HEK293 (cell line): ENCODE measurements around the gene UGT3A1.

Experiments
- CTCF ChIA-PET: fragments of 350-600 bp; formaldehyde crosslinking; extraction: SDS; loops from one replicate; lab custom pipeline; 2021; ENCODE audit warnings: antibody characterized with exemption; lab: Yijun Ruan, JAX
- POLR2A ChIA-PET: fragments of 300-600 bp; formaldehyde crosslinking; extraction: SDS; loops from one replicate; lab custom pipeline; 2020; ENCODE audit warnings: antibody characterized with exemption, inconsistent platforms; lab: Yijun Ruan, JAX
- H3K27ac ChIP-seq: fragments of 200-500 bp; sonication (Bioruptor generic); 2 replicates; pipeline ENCODE4 v1.5.1; 2014; ENCODE audit warnings: low read depth, low read length, control low read depth, inconsistent platforms; ENCODE audit errors: extremely low read depth
- H3K36me3 ChIP-seq, 2 experiments: fragments of 200-500 bp in 1 of 2; sonication (Bioruptor generic) in 1 of 2; 1 replicate in 1 of 2; 2 replicates in 1 of 2; pipeline ENCODE4 v1.5.1; 2014 to 2017; ENCODE audit warnings: inconsistent platforms in 2 of 2, low read length in 2 of 2; ENCODE audit not compliant: control insufficient read depth in 2 of 2, insufficient read depth in 1 of 2
- H3K4me1 ChIP-seq: fragments of 200-500 bp; sonication (Bioruptor generic); 2 replicates; pipeline ENCODE4 v1.5.1; 2014; ENCODE audit warnings: mild to moderate bottlenecking, low read length, inconsistent platforms; ENCODE audit not compliant: control insufficient read depth, insufficient read depth
- H3K4me3 ChIP-seq: 2 replicates; pipeline ENCODE4 v1.5.1; 2011; ENCODE audit warnings: low read depth, mild to moderate bottlenecking, control low read depth, low read length, moderate library complexity
- H3K9me3 ChIP-seq: fragments of 200-500 bp; sonication (Bioruptor generic); 2 replicates; pipeline ENCODE4 v1.5.1; 2014; ENCODE audit warnings: low read depth, low read length, inconsistent platforms; ENCODE audit not compliant: control insufficient read depth, insufficient read depth
- BCL11B ChIP-seq: fragments of 450-650 bp; formaldehyde crosslinking; IDR thresholded peaks from 2 replicates; pipeline ENCODE4 v1.5.1; 2016; ENCODE audit warnings: low read depth, missing biosample characterization, missing genetic modification characterization
- KLF7 ChIP-seq: fragments of 450-650 bp; formaldehyde crosslinking; IDR thresholded peaks from 2 replicates; pipeline ENCODE4 v1.5.1; 2016; ENCODE audit warnings: missing biosample characterization, missing genetic modification characterization, borderline replicate concordance
- MEIS1 ChIP-seq: sonication (generic); formaldehyde crosslinking; IDR thresholded peaks from 2 replicates; pipeline ENCODE4 v1.8.1; 2022; ENCODE audit warnings: missing genetic modification reagents, mild to moderate bottlenecking, borderline replicate concordance
- ZIC2 ChIP-seq: fragments of 450-650 bp; formaldehyde crosslinking; IDR thresholded peaks from 2 replicates; pipeline ENCODE4 v1.5.1; 2016; ENCODE audit warnings: missing biosample characterization, missing genetic modification characterization
- ZNF112 ChIP-seq: fragments of 450-650 bp; formaldehyde crosslinking; IDR thresholded peaks from 2 replicates; pipeline ENCODE4 v1.5.0; 2017; ENCODE audit warnings: missing biosample characterization, missing genetic modification characterization
- ZNF140 ChIP-seq: fragments of 450-650 bp; formaldehyde crosslinking; IDR thresholded peaks from 2 replicates; pipeline ENCODE4 v1.5.1; 2016; ENCODE audit warnings: missing biosample characterization, missing genetic modification characterization
- ZNF223 ChIP-seq: fragments of 450-650 bp; formaldehyde crosslinking; IDR thresholded peaks from 2 replicates; pipeline ENCODE4 v1.5.1; 2016; ENCODE audit warnings: missing biosample characterization, missing genetic modification characterization
- ZNF248 ChIP-seq: fragments of 450-650 bp; formaldehyde crosslinking; IDR thresholded peaks from 2 replicates; pipeline ENCODE4 v1.5.1; 2017; ENCODE audit warnings: missing biosample characterization, missing genetic modification characterization
- ZNF274 ChIP-seq, 2 experiments: fragments of 200-500 bp in 1 of 2; fragments of 450-650 bp in 1 of 2; sonication (Bioruptor generic) in 1 of 2; formaldehyde crosslinking in 1 of 2; IDR thresholded peaks; 2 replicates each; pipeline versions ENCODE4 v1.5.1 to v1.6.1; 2014 to 2016; ENCODE audit warnings: borderline replicate concordance in 1 of 2, inconsistent platforms in 1 of 2, low read length in 1 of 2, missing biosample characterization in 1 of 2, missing genetic modification characterization in 1 of 2
- ZNF335 ChIP-seq: fragments of 450-650 bp; formaldehyde crosslinking; conservative IDR thresholded peaks from 2 replicates; pipeline ENCODE4 v1.5.1; 2016; ENCODE audit warnings: missing biosample characterization, missing genetic modification characterization
- ZNF366 ChIP-seq: fragments of 450-650 bp; formaldehyde crosslinking; conservative IDR thresholded peaks from 2 replicates; pipeline ENCODE4 v1.5.1; 2016; ENCODE audit warnings: missing biosample characterization, missing genetic modification characterization
- ZNF660 ChIP-seq: fragments of 450-650 bp; IDR thresholded peaks from 2 replicates; pipeline ENCODE4 v1.5.1; 2018; ENCODE audit warnings: missing biosample characterization, mild to moderate bottlenecking, missing genetic modification characterization
- ZNF670 ChIP-seq: fragments of 450-650 bp; formaldehyde crosslinking; IDR thresholded peaks from 2 replicates; pipeline ENCODE4 v1.5.1; 2016; ENCODE audit warnings: missing biosample characterization, missing genetic modification characterization, low read depth
- ZSCAN16 ChIP-seq: fragments of 450-650 bp; formaldehyde crosslinking; IDR thresholded peaks from 2 replicates; pipeline ENCODE4 v1.5.1; 2016; ENCODE audit warnings: missing biosample characterization, missing genetic modification characterization
- TF ChIP-seq, protein P1 (sequence below): fragments of 450-650 bp; formaldehyde crosslinking; IDR thresholded peaks from 2 replicates; pipeline ENCODE4 v1.5.1; 2016; ENCODE audit warnings: missing biosample characterization, missing genetic modification characterization
- TF ChIP-seq, protein P2 (sequence below): fragments of 450-650 bp; formaldehyde crosslinking; IDR thresholded peaks from 2 replicates; pipeline ENCODE4 v1.5.0; 2017; ENCODE audit warnings: missing biosample characterization, missing genetic modification characterization, borderline replicate concordance
- TF ChIP-seq, protein P3 (sequence below): fragments of 450-650 bp; formaldehyde crosslinking; IDR thresholded peaks from 2 replicates; pipeline ENCODE4 v1.5.1; 2016; ENCODE audit warnings: missing biosample characterization, missing genetic modification characterization, low read depth
- TF ChIP-seq, protein P4 (sequence below): fragments of 450-650 bp; formaldehyde crosslinking; IDR thresholded peaks from 2 replicates; pipeline ENCODE4 v1.5.1; 2016; ENCODE audit warnings: missing biosample characterization, missing genetic modification characterization

The UGT3A1 gene

DNA sequence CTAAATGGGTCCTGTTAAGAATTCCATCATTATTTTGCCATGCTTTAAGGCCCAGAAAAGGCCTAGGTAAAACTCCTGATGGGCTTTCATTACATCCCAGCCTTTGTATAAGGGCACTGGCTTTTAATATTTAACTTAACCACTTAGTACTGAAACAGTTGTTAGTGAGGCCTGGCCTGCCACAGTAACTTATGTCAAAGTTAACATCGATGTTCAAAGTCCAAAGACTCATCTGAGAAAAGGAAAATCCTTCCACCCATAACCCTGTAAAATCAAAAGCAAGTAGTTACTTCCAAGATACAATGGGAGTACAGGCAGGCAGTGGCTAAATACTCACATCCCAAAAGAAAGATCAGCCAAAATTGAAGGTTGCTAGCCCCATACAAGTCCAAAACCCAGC is 15.0 kb upstream of the UGT3A1 start:
- POLR2A ChIA-PET = no interaction called here
- H3K27ac ChIP-seq = no peak overlapping the region
- H3K4me1 ChIP-seq = no peaks in the 10 kb centered on the region
- TF ChIP-seq ZNF660 (tag by site-specific recombination) = no peak
- no peak for TF ChIP-seq ZNF140 (tag by site-specific recombination)
- TF ChIP-seq ZNF366 (tag by site-specific recombination) = no peak
- H3K36me3 ChIP-seq = no peaks in the 10 kb centered on the region
- H3K9me3 ChIP-seq = no peaks in the 10 kb centered on the region
- no peak overlapping the region for H3K4me3 ChIP-seq
- CTCF ChIA-PET = no interaction called here

DNA sequence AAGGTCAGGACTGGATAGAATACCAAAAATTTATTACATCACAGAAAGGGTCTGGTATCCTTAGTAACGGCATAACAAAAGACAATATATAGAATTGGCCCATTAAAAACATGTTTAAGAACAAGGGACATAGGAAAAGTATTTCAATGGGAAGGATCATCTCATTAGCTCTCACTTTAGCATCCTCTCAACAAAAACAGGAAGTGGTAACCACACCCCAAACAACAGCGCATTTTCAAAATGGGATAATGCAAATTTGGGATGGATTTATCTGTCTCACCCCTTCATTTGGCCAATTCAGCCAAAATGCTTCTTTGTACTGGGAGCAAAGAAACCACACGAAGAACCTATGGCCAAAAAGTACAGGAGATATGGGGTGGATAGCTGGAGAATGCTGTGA is 9.8 kb upstream of the UGT3A1 start:
- Histone ChIP-seq H3K4me3 (no peak overlapping the region), H3K9me3 (no peaks in the 10 kb centered on the region), H3K4me1 (no peaks in the 10 kb centered on the region), H3K36me3 (no peaks in the 10 kb centered on the region), H3K27ac (no peak overlapping the region)
- TF ChIP-seq ZSCAN16 (tag by site-specific recombination) (no peak), ZNF223 (no peak), ZNF112 (no peak), MEIS1 (CRISPR knock-in tag) (no peak), ZNF670 (no peak), ZNF248 (no peak), BCL11B (no peak), KLF7 (tag by site-specific recombination) (no peak), ZNF335 (no peak), ZNF274 (IDR thresholded peaks at IDR 0.05; ENCODE audit: low read length) (no peak), ZNF274 (tag by site-specific recombination; IDR thresholded peaks at IDR 0.05; ENCODE audit: borderline replicate concordance) (no peak), ZIC2 (no peak)
- TF ChIP-seq, protein P1, sequence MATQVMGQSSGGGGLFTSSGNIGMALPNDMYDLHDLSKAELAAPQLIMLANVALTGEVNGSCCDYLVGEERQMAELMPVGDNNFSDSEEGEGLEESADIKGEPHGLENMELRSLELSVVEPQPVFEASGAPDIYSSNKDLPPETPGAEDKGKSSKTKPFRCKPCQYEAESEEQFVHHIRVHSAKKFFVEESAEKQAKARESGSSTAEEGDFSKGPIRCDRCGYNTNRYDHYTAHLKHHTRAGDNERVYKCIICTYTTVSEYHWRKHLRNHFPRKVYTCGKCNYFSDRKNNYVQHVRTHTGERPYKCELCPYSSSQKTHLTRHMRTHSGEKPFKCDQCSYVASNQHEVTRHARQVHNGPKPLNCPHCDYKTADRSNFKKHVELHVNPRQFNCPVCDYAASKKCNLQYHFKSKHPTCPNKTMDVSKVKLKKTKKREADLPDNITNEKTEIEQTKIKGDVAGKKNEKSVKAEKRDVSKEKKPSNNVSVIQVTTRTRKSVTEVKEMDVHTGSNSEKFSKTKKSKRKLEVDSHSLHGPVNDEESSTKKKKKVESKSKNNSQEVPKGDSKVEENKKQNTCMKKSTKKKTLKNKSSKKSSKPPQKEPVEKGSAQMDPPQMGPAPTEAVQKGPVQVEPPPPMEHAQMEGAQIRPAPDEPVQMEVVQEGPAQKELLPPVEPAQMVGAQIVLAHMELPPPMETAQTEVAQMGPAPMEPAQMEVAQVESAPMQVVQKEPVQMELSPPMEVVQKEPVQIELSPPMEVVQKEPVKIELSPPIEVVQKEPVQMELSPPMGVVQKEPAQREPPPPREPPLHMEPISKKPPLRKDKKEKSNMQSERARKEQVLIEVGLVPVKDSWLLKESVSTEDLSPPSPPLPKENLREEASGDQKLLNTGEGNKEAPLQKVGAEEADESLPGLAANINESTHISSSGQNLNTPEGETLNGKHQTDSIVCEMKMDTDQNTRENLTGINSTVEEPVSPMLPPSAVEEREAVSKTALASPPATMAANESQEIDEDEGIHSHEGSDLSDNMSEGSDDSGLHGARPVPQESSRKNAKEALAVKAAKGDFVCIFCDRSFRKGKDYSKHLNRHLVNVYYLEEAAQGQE (tag by site-specific recombination) = no peak
- TF ChIP-seq, protein P2, sequence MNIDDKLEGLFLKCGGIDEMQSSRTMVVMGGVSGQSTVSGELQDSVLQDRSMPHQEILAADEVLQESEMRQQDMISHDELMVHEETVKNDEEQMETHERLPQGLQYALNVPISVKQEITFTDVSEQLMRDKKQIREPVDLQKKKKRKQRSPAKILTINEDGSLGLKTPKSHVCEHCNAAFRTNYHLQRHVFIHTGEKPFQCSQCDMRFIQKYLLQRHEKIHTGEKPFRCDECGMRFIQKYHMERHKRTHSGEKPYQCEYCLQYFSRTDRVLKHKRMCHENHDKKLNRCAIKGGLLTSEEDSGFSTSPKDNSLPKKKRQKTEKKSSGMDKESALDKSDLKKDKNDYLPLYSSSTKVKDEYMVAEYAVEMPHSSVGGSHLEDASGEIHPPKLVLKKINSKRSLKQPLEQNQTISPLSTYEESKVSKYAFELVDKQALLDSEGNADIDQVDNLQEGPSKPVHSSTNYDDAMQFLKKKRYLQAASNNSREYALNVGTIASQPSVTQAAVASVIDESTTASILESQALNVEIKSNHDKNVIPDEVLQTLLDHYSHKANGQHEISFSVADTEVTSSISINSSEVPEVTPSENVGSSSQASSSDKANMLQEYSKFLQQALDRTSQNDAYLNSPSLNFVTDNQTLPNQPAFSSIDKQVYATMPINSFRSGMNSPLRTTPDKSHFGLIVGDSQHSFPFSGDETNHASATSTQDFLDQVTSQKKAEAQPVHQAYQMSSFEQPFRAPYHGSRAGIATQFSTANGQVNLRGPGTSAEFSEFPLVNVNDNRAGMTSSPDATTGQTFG (tag by site-specific recombination) = no peak
- TF ChIP-seq, protein P3, sequence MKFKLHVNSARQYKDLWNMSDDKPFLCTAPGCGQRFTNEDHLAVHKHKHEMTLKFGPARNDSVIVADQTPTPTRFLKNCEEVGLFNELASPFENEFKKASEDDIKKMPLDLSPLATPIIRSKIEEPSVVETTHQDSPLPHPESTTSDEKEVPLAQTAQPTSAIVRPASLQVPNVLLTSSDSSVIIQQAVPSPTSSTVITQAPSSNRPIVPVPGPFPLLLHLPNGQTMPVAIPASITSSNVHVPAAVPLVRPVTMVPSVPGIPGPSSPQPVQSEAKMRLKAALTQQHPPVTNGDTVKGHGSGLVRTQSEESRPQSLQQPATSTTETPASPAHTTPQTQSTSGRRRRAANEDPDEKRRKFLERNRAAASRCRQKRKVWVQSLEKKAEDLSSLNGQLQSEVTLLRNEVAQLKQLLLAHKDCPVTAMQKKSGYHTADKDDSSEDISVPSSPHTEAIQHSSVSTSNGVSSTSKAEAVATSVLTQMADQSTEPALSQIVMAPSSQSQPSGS (tag by site-specific recombination) = no peak
- TF ChIP-seq, protein P4, sequence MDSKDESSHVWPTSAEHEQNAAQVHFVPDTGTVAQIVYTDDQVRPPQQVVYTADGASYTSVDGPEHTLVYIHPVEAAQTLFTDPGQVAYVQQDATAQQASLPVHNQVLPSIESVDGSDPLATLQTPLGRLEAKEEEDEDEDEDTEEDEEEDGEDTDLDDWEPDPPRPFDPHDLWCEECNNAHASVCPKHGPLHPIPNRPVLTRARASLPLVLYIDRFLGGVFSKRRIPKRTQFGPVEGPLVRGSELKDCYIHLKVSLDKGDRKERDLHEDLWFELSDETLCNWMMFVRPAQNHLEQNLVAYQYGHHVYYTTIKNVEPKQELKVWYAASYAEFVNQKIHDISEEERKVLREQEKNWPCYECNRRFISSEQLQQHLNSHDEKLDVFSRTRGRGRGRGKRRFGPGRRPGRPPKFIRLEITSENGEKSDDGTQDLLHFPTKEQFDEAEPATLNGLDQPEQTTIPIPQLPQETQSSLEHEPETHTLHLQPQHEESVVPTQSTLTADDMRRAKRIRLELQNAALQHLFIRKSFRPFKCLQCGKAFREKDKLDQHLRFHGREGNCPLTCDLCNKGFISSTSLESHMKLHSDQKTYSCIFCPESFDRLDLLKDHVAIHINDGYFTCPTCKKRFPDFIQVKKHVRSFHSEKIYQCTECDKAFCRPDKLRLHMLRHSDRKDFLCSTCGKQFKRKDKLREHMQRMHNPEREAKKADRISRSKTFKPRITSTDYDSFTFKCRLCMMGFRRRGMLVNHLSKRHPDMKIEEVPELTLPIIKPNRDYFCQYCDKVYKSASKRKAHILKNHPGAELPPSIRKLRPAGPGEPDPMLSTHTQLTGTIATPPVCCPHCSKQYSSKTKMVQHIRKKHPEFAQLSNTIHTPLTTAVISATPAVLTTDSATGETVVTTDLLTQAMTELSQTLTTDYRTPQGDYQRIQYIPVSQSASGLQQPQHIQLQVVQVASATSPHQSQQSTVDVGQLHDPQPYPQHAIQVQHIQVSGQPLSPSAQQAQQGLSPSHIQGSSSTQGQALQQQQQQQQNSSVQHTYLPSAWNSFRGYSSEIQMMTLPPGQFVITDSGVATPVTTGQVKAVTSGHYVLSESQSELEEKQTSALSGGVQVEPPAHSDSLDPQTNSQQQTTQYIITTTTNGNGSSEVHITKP (tag by site-specific recombination) = no peak
- POLR2A ChIA-PET = no interaction called here
- CTCF ChIA-PET = interaction anchor here (0.6 kb wide), 1 partner anchor 913 kb away, joined by 3 read pairs; no protein-coding TSS in a partner anchor
